GM12878 (cell line): Measurements from ENCODE around the gene OSBPL7. TPM values are rescaled to one million over a fixed set of nuclear protein-coding genes. Genes with fewer than 3 reads are reported as not detected.

ENCODE experiments used
- ATAC-seq: fragments of 200-7000 bp; cut with Tn5 transposase; 3 replicates; pipeline ENCODE4 v1.9.1; 2020; ENCODE audit warnings: mild to moderate bottlenecking, moderate library complexity
- BruUV-seq: library from RNA; stranded (reverse); fragments of 400-500 nt; replicated peaks from 2 replicates; lab custom pipeline; 2021; lab: Mats Ljungman, UMichigan
- CTCF ChIA-PET: fragments of 300-600 bp; sonication (Branson Sonifier 250); formaldehyde crosslinking; extraction: SDS; loops from one replicate; lab custom pipeline; 2021; ENCODE audit warnings: inconsistent platforms; lab: Yijun Ruan, JAX
- POLR2A ChIA-PET: fragments of 350-600 bp; formaldehyde crosslinking; extraction: SDS; loops from one replicate; lab custom pipeline; 2021; ENCODE audit warnings: inconsistent platforms; lab: Charles Lee
- RAD21 ChIA-PET: fragments of 300-600 bp; sonication (Branson Sonifier 250); formaldehyde crosslinking; loops from one replicate; lab custom pipeline; 2023; ENCODE audit warnings: antibody characterized with exemption; ENCODE audit not compliant: unreplicated experiment; lab: Charles Lee
- SMC1A ChIA-PET: fragments of 300-600 bp; sonication (Branson Sonifier 250); formaldehyde crosslinking; loops from one replicate; lab custom pipeline; 2023; ENCODE audit not compliant: unreplicated experiment, uncharacterized antibody; lab: Charles Lee
- DNase-seq: peaks from one replicate; pipeline ENCODE4 v3.0.0-alpha.2; 2011; ENCODE audit warnings: low read depth, low spot score
- FAIRE-seq: peaks from 3 replicates; lab custom pipeline; 2011; peaks lifted over from hg19 to GRCh38; lab: Jason Lieb, UNC
- H2AFZ ChIP-seq: 2 replicates; pipeline ENCODE4 v1.6.0; 2011; ENCODE audit warnings: low read depth, low read length, control low read depth; ENCODE audit not compliant: control insufficient read depth
- H3K27ac ChIP-seq: 2 replicates; pipeline ENCODE4 v1.5.1; 2011; ENCODE audit warnings: control low read depth; ENCODE audit not compliant: control insufficient read depth, insufficient read depth
- H3K27me3 ChIP-seq, 2 experiments: replicated peaks in 1 of 2; 2 replicates each; pipeline versions ENCODE4 v1.6.0 to v1.6.1; 2011; ENCODE audit warnings: low read length in 1 of 2; ENCODE audit not compliant: control insufficient read depth in 2 of 2, insufficient read depth in 2 of 2
- H3K36me3 ChIP-seq, 2 experiments: 2 replicates each; pipeline ENCODE4 v1.5.1; 2011; ENCODE audit warnings: low read length in 1 of 2; ENCODE audit not compliant: control insufficient read depth in 2 of 2, insufficient read depth in 2 of 2
- H3K4me1 ChIP-seq: 2 replicates; pipeline ENCODE4 v1.6.1; 2011; ENCODE audit warnings: mild to moderate bottlenecking, low read length, moderate library complexity, mixed read lengths; ENCODE audit not compliant: control insufficient read depth, insufficient read depth
- H3K4me2 ChIP-seq: 2 replicates; pipeline ENCODE4 v1.6.0; 2011; ENCODE audit warnings: control low read depth; ENCODE audit not compliant: control insufficient read depth, insufficient read depth
- H3K4me3 ChIP-seq: fragments of 200-600 bp; sonication (generic); 2 replicates; pipeline ENCODE4 v1.5.1; 2016
- H3K79me2 ChIP-seq: 2 replicates; pipeline ENCODE4 v1.6.0; 2011; ENCODE audit warnings: low read length; ENCODE audit not compliant: control insufficient read depth, insufficient read depth
- H3K9ac ChIP-seq: 2 replicates; pipeline ENCODE4 v1.8.0; 2011; ENCODE audit warnings: low read length, control low read depth, mixed read lengths; ENCODE audit not compliant: control insufficient read depth, insufficient read depth
- H3K9me3 ChIP-seq: replicated peaks from 3 replicates; pipeline ENCODE4 v1.5.1; 2011; ENCODE audit warnings: mild to moderate bottlenecking, low read length; ENCODE audit not compliant: control insufficient read depth, insufficient read depth
- H4K20me1 ChIP-seq: 2 replicates; pipeline ENCODE4 v1.6.0; 2011; ENCODE audit not compliant: control insufficient read depth, insufficient read depth
- KAT2A ChIP-seq: conservative IDR thresholded peaks from 2 replicates; pipeline ENCODE4 v1.6.1; 2011; ENCODE audit warnings: low read depth, low read length; ENCODE audit not compliant: control insufficient read depth
- LARP7 ChIP-seq: fragments of 450-650 bp; IDR thresholded peaks from 2 replicates; pipeline ENCODE4 v1.6.1; 2017; ENCODE audit warnings: mild to moderate bottlenecking
- MYC ChIP-seq: IDR thresholded peaks from 2 replicates; pipeline ENCODE4 v1.6.1; 2011; ENCODE audit warnings: mild to moderate bottlenecking, low read length, moderate library complexity, inconsistent platforms; ENCODE audit not compliant: insufficient read depth, insufficient replicate concordance, insufficient read length, severe bottlenecking
- NFYA ChIP-seq: IDR thresholded peaks from 2 replicates; pipeline ENCODE4 v1.6.1; 2011; ENCODE audit warnings: low read depth, mild to moderate bottlenecking, low read length, improper control_type of control experiment, borderline replicate concordance
- NFYB ChIP-seq: IDR thresholded peaks from 2 replicates; pipeline ENCODE4 v1.6.1; 2011; ENCODE audit warnings: low read depth, mild to moderate bottlenecking, low read length, improper control_type of control experiment, moderate library complexity; ENCODE audit not compliant: insufficient read depth
- PAX8 ChIP-seq: fragments of 450-650 bp; IDR thresholded peaks from 2 replicates; pipeline ENCODE4 v1.6.1; 2017; ENCODE audit warnings: mild to moderate bottlenecking, moderate library complexity
- SPI1 ChIP-seq: IDR thresholded peaks from 2 replicates; pipeline ENCODE4 v1.6.1; 2011; ENCODE audit warnings: low read depth, mild to moderate bottlenecking, low read length, moderate library complexity, borderline replicate concordance; ENCODE audit not compliant: insufficient read depth
- SREBF2 ChIP-seq: IDR thresholded peaks from 2 replicates; pipeline ENCODE4 v1.6.1; 2012; ENCODE audit warnings: mild to moderate bottlenecking, low read length
- WGBS: methylation state at CpG from one replicate; pipeline ENCODE4 v1.1.6; 2016; ENCODE audit warnings: low lambda C conversion rate; ENCODE audit not compliant: insufficient replicate concordance, insufficient coverage; ENCODE audit errors: missing lambda C conversion rate; 5-methylcytosine and 5-hydroxymethylcytosine counted together
- in situ Hi-C: fragments of 300-500 bp; cut with MboI; formaldehyde crosslinking; loops from 9 replicates; pipeline ENCODE4 v1.14.3; 2018; ENCODE audit warnings: mixed read lengths
- intact Hi-C: fragments of 100-400 bp; cut with micrococcal nuclease; formaldehyde crosslinking; loops from one replicate; pipeline ENCODE4 v1.14.2; 2022; ENCODE audit not compliant: unreplicated experiment
- polyA plus RNA-seq, 11 experiments: library from polyadenylated mRNA; depleted of rRNA in 4 of 11; unstranded in 6 of 11; stranded (reverse) in 5 of 11; fragments of >200 nt; fragmentation: Nextera tagmentation in 4 of 11; fragmentation: Illumina TruSeq in 1 of 11; extraction: Ambion mirVana in 4 of 11; extraction: Trizol in 1 of 11; gene quantifications; 1 replicate in 1 of 11; 2 replicates in 10 of 11; pipeline versions ENCODE4 v1.2.1 to v1.2.3, GENCODE V29; 2011 to 2016; ENCODE audit warnings: inconsistent platforms in 2 of 11, missing spikeins in 2 of 11, low read depth in 1 of 11
- total RNA-seq, 4 experiments: library from RNA; depleted of rRNA in 3 of 4; stranded (reverse); fragments of >200 nt in 3 of 4; fragmentation: Illumina TruSeq in 1 of 4; extraction: Trizol in 1 of 4; gene quantifications; 2 replicates each; pipeline versions ENCODE4 v1.2.1 to v1.2.3, GENCODE V29; 2013 to 2021

The OSBPL7 gene
- total and polyA plus RNA-seq, 10 of the 15 experiments (the other 5 are each of a cell fraction or from before 2014, with no cell fraction given) = 0.50 to 16.1 (median 6.7) TPM

DNA sequence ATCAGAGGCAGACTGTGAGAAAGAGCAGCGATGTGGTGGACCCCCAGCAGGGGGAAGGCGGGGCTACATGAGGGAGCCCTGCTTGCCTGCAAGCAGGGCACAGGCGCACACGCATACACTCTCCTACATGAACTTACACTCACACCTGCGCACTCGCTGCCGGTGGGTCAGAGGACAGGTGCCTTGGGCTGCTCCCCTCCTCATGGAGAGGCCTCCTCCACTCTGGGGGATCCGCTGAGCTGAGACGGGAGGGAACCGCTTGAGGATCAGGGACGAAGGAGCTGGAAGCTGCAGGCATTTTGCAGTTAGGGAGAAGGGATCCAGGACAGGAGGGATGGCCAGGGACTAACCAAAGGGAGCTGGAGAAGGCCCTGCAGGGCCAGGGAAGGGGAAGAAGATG, 14.2 kb downstream of the OSBPL7 start (continued):
- TF ChIP-seq NFYB (no peak), SPI1 (no peak)

- SMC1A ChIA-PET = no interaction called here
- POLR2A ChIA-PET = no interaction called here
- no peak for TF ChIP-seq KAT2A
- no peak for TF ChIP-seq NFYA
- TF ChIP-seq SREBF2 = no peak
- TF ChIP-seq LARP7 = no peak
- TF ChIP-seq MYC = no peak
- no peak for TF ChIP-seq PAX8
- Histone ChIP-seq H3K79me2 (no peaks in the 10 kb centered on the region), H3K27ac (no peak overlapping the region), H3K4me3 (no peak overlapping the region), H4K20me1 (no peaks in the 10 kb centered on the region), H3K27me3 (no peaks in the 10 kb centered on the region), H2AFZ (no peak overlapping the region), H3K4me1 (no peaks in the 10 kb centered on the region), H3K36me3 (peaks cover 0 to 8% of the 10 kb centered on the region in 2 experiments; a peak in 3 of 4 replicates), H3K9me3 (no peaks in the 10 kb centered on the region), H3K9ac (no peak overlapping the region), H3K4me2 (no peak overlapping the region)
- no TSS peak for BruUV-seq
- CTCF ChIA-PET = interaction anchor here (1.0 kb wide), 1 partner anchor 9 kb away, joined by 3 read pairs; no protein-coding TSS in a partner anchor
- no peak for FAIRE-seq
- DNase-seq = no peak
- in situ Hi-C loops = loop anchor here (10.0 kb wide), 1 partner anchor 112 kb away; the partner anchor contains the start of gene TBKBP1
- ATAC-seq = no peak
- RAD21 ChIA-PET = no interaction called here
- intact Hi-C loops = no loop called here
- WGBS = 89% methylated on average over 9 of the region's 9 CpGs
Measured at GRCh38 chr17:47806913-47807255, 14.7 kb downstream of the OSBPL7 start.
